GM18498 (cell line): ENCODE results near the gene ANKRD44.
"Not testable (repeated sequence)": the region's sequence is repeated elsewhere in the genome, so short reads cannot be mapped to it uniquely, and the experiment has no call there.

Source experiments
- ATAC-seq: cut with Tn5 transposase; IDR thresholded peaks from one replicate; pipeline ENCODE4 v1.9.1; 2021; ENCODE audit warnings: mild to moderate bottlenecking, moderate library complexity; ENCODE audit not compliant: unreplicated experiment

ANKRD44 gene

GRCh38 chr2:197310271-197310985 lies at the start of gene ANKRD44:
ANKRD44 (minus strand) TSS chr2:197310780; CDS start chr2:197310604, 176 bp downstream.
- ATAC-seq, result peak; percentile 76

GRCh38 chr2:197359859-197360258 lies 49.3 kb upstream of the ANKRD44 start:
- no peak for ATAC-seq

- no peak for ATAC-seq
Measured at GRCh38 chr2:197358931-197359330, 48.4 kb upstream of the ANKRD44 start.

- no peak for ATAC-seq
Measured at GRCh38 chr2:197357986-197358385, 47.4 kb upstream of the ANKRD44 start.

- no peak for ATAC-seq
Measured at GRCh38 chr2:197356136-197356535, 45.6 kb upstream of the ANKRD44 start.

GRCh38 chr2:197354169-197354558 lies 43.6 kb upstream of the ANKRD44 start:
- no peak for ATAC-seq

- ATAC-seq, result no peak
Measured at GRCh38 chr2:197353393-197354168, 43.0 kb upstream of the ANKRD44 start.

- ATAC-seq, result no peak
Measured at GRCh38 chr2:197349699-197350098, 39.1 kb upstream of the ANKRD44 start.

- ATAC-seq, result no peak
Measured at GRCh38 chr2:197348721-197349360, 38.3 kb upstream of the ANKRD44 start.

GRCh38 chr2:197345846-197346370 lies 35.3 kb upstream of the ANKRD44 start:
- ATAC-seq, result no peak

- ATAC-seq, result not testable (repeated sequence)
Measured at GRCh38 chr2:197343968-197344367, 33.4 kb upstream of the ANKRD44 start.

- no peak for ATAC-seq
Measured at GRCh38 chr2:197340591-197340990, 30.0 kb upstream of the ANKRD44 start.

- ATAC-seq, result no peak
Measured at GRCh38 chr2:197339496-197340220, 29.1 kb upstream of the ANKRD44 start.

GRCh38 chr2:197339016-197339415 lies 28.4 kb upstream of the ANKRD44 start:
- ATAC-seq, result no peak

- ATAC-seq, result no peak
Measured at GRCh38 chr2:197332641-197333040, 22.1 kb upstream of the ANKRD44 start.

- no peak for ATAC-seq
Measured at GRCh38 chr2:197328461-197328860, 17.9 kb upstream of the ANKRD44 start.

- ATAC-seq, result no peak
Measured at GRCh38 chr2:197327472-197328098, 17.0 kb upstream of the ANKRD44 start.

GRCh38 chr2:197327073-197327471 lies 16.5 kb upstream of the ANKRD44 start:
- no peak for ATAC-seq

GRCh38 chr2:197324801-197325200 lies 14.2 kb upstream of the ANKRD44 start:
- ATAC-seq, result peak; percentile 84
